Peyer's patch (tissue), 4 donors: ENCODE measurements around the gene RFFL.

Experiments used
- POLR2A ChIP-seq, 2 donors: fragments of 450-650 bp; IDR thresholded peaks; one replicate each; pipeline ENCODE4 v1.5.1; 2017; ENCODE audit warnings: antibody characterized with exemption in 2 of 2, mild to moderate bottlenecking in 2 of 2, moderate library complexity in 2 of 2
- TF ChIP-seq, protein P1 (sequence below), 6 experiments: fragments of 450-650 bp in 4 of 6; fragments of 200-600 bp in 2 of 6; sonication (generic) in 1 of 6; IDR thresholded peaks; one replicate each; pipeline ENCODE4 v1.5.1; 2017 to 2019; ENCODE audit warnings: antibody characterized with exemption in 6 of 6, mild to moderate bottlenecking in 3 of 6, moderate library complexity in 1 of 6

DNA sequence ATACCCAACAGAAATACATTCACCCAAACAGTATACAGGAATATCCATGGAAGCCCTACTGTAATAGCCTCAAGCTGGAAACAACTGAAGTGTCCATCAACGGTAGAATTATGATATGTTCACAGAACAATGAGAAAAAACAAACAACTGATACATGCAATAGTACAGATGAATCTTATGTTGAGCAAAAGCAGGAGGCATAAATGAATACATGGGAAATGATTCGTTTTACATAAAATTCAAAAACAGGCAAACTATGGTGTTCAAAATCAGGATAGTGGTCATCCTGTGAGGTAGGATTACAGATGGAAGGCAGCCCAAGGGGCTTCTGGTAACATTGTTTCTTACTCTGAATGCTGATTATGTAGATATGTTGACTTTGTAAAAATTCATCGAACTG is 25.1 kb downstream of the RFFL start:
- TF ChIP-seq, protein P1, sequence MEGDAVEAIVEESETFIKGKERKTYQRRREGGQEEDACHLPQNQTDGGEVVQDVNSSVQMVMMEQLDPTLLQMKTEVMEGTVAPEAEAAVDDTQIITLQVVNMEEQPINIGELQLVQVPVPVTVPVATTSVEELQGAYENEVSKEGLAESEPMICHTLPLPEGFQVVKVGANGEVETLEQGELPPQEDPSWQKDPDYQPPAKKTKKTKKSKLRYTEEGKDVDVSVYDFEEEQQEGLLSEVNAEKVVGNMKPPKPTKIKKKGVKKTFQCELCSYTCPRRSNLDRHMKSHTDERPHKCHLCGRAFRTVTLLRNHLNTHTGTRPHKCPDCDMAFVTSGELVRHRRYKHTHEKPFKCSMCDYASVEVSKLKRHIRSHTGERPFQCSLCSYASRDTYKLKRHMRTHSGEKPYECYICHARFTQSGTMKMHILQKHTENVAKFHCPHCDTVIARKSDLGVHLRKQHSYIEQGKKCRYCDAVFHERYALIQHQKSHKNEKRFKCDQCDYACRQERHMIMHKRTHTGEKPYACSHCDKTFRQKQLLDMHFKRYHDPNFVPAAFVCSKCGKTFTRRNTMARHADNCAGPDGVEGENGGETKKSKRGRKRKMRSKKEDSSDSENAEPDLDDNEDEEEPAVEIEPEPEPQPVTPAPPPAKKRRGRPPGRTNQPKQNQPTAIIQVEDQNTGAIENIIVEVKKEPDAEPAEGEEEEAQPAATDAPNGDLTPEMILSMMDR (IDR thresholded peaks at IDR 0.05), result no peak
- TF ChIP-seq POLR2A (IDR thresholded peaks at IDR 0.05), result no peak
